H9 (cell line): ENCODE results near the gene CDK5RAP1. TPM values are rescaled to one million over a fixed set of nuclear protein-coding genes. Genes with fewer than 3 reads are reported as not detected.

Experiments
- DNase-seq: peaks from one replicate; pipeline ENCODE4 v3.0.0-alpha.2; 2017
- H2AFZ ChIP-seq: one replicate; pipeline ENCODE4 v1.6.1; 2013; ENCODE audit warnings: mild to moderate bottlenecking, low read length, control low read depth, moderate library complexity
- H2AK5ac ChIP-seq: 2 replicates; pipeline ENCODE4 v1.6.1; 2013; ENCODE audit warnings: low read length, control low read depth, mixed read lengths; ENCODE audit not compliant: insufficient read length
- H2BK120ac ChIP-seq: one replicate; pipeline ENCODE4 v1.6.1; 2013; ENCODE audit warnings: low read depth, mild to moderate bottlenecking, low read length, control low read depth, inconsistent platforms; ENCODE audit not compliant: poor library complexity, severe bottlenecking
- H2BK12ac ChIP-seq: 2 replicates; pipeline ENCODE4 v1.6.1; 2013; ENCODE audit warnings: low read length, control low read depth, mixed read lengths, low read depth; ENCODE audit not compliant: insufficient read length
- H2BK15ac ChIP-seq: 2 replicates; pipeline ENCODE4 v1.6.1; 2013; ENCODE audit warnings: low read depth, low read length, control low read depth
- H2BK20ac ChIP-seq: one replicate; pipeline ENCODE4 v1.6.1; 2013; ENCODE audit warnings: low read depth, mild to moderate bottlenecking, low read length, control low read depth, inconsistent platforms; ENCODE audit not compliant: poor library complexity, severe bottlenecking
- H2BK5ac ChIP-seq: 2 replicates; pipeline ENCODE4 v1.6.1; 2013; ENCODE audit warnings: low read length, control low read depth, mixed read lengths; ENCODE audit not compliant: insufficient read length
- H3K14ac ChIP-seq: 2 replicates; pipeline ENCODE4 v1.6.1; 2013; ENCODE audit warnings: low read length, control low read depth; ENCODE audit not compliant: insufficient read depth
- H3K18ac ChIP-seq: 2 replicates; pipeline ENCODE4 v1.6.1; 2013; ENCODE audit warnings: low read depth, mild to moderate bottlenecking, mixed read lengths, low read length, control low read depth; ENCODE audit not compliant: insufficient read length
- H3K23ac ChIP-seq: 2 replicates; pipeline ENCODE4 v1.6.1; 2013; ENCODE audit warnings: low read length, control low read depth, mixed read lengths, low read depth; ENCODE audit not compliant: insufficient read length
- H3K23me2 ChIP-seq: 2 replicates; pipeline ENCODE4 v1.6.1; 2013; ENCODE audit warnings: low read depth, mild to moderate bottlenecking, mixed read lengths, low read length, control low read depth; ENCODE audit not compliant: insufficient read length, poor library complexity, severe bottlenecking
- H3K27ac ChIP-seq: 2 replicates; pipeline ENCODE4 v1.5.1; 2013; ENCODE audit warnings: low read length, control low read depth, mixed read lengths, low read depth; ENCODE audit not compliant: insufficient read length
- H3K27me3 ChIP-seq: 2 replicates; pipeline ENCODE4 v1.6.1; 2013; ENCODE audit warnings: low read length, control low read depth, inconsistent platforms; ENCODE audit not compliant: insufficient read depth
- H3K4ac ChIP-seq: 2 replicates; pipeline ENCODE4 v1.6.1; 2013; ENCODE audit warnings: low read depth, mild to moderate bottlenecking, control low read depth, inconsistent platforms, low read length, moderate library complexity
- H3K4me1 ChIP-seq: 2 replicates; pipeline ENCODE4 v1.6.1; 2013; ENCODE audit warnings: low read length, control low read depth, inconsistent platforms; ENCODE audit not compliant: insufficient read depth
- H3K4me2 ChIP-seq: 2 replicates; pipeline ENCODE4 v1.6.1; 2013; ENCODE audit warnings: low read length, control low read depth, mixed read lengths; ENCODE audit not compliant: insufficient read length, insufficient read depth
- H3K56ac ChIP-seq: 2 replicates; pipeline ENCODE4 v1.6.1; 2013; ENCODE audit warnings: low read depth, mild to moderate bottlenecking, mixed read lengths, low read length, control low read depth; ENCODE audit not compliant: insufficient read length
- H3K79me1 ChIP-seq: 2 replicates; pipeline ENCODE4 v1.6.1; 2013; ENCODE audit warnings: low read depth, mild to moderate bottlenecking, moderate library complexity, low read length, control low read depth, inconsistent platforms; ENCODE audit not compliant: insufficient read depth, poor library complexity, severe bottlenecking
- H3K79me2 ChIP-seq: 2 replicates; pipeline ENCODE4 v1.6.1; 2013; ENCODE audit warnings: low read length, control low read depth, inconsistent platforms; ENCODE audit not compliant: insufficient read depth
- H3K9ac ChIP-seq: 2 replicates; pipeline ENCODE4 v1.6.1; 2013; ENCODE audit warnings: low read length, control low read depth, mixed read lengths; ENCODE audit not compliant: insufficient read length; ENCODE audit errors: extremely low read depth
- H3K9me3 ChIP-seq: one replicate; pipeline ENCODE4 v1.6.1; 2013; ENCODE audit warnings: low read depth, low read length, inconsistent platforms; ENCODE audit not compliant: control insufficient read depth
- H3T11ph ChIP-seq: one replicate; pipeline ENCODE4 v1.6.1; 2013; ENCODE audit warnings: mild to moderate bottlenecking, low read length, control low read depth, inconsistent platforms
- H4K20me1 ChIP-seq: one replicate; pipeline ENCODE4 v1.6.1; 2013; ENCODE audit not compliant: control insufficient read depth, insufficient read length, insufficient read depth
- H4K5ac ChIP-seq: 2 replicates; pipeline ENCODE4 v1.6.1; 2013; ENCODE audit warnings: low read depth, mild to moderate bottlenecking, mixed read lengths, low read length, control low read depth; ENCODE audit not compliant: insufficient read length
- H4K8ac ChIP-seq: replicated peaks from 2 replicates; pipeline ENCODE4 v1.6.1; 2013; ENCODE audit warnings: low read length, control low read depth, mixed read lengths, low read depth; ENCODE audit not compliant: insufficient read length
- H4K91ac ChIP-seq: 2 replicates; pipeline ENCODE4 v1.6.1; 2013; ENCODE audit warnings: low read depth, mild to moderate bottlenecking, moderate library complexity, mixed read lengths, low read length, control low read depth; ENCODE audit not compliant: insufficient read length
- H3K27ac Mint-ChIP-seq, 3 experiments: 2 replicates in 2 of 3; 3 replicates in 1 of 3; pipeline ENCODE4 v1.8.0; 2020 to 2021; ENCODE audit warnings: mixed read lengths in 3 of 3, mild to moderate bottlenecking in 1 of 3, moderate library complexity in 1 of 3
- H3K27me3 Mint-ChIP-seq: 2 replicates; pipeline ENCODE4 v1.8.0; 2021; ENCODE audit warnings: low read depth, mild to moderate bottlenecking, moderate library complexity, mixed read lengths
- H3K36me3 Mint-ChIP-seq, 3 experiments: 2 replicates in 2 of 3; 3 replicates in 1 of 3; pipeline ENCODE4 v1.8.0; 2020 to 2021; ENCODE audit warnings: low read depth in 3 of 3, mixed read lengths in 3 of 3; ENCODE audit not compliant: insufficient read depth in 1 of 3
- H3K4me1 Mint-ChIP-seq, 2 experiments: 2 replicates each; pipeline ENCODE4 v1.8.0; 2020; ENCODE audit warnings: mixed read lengths in 2 of 2
- H3K4me3 Mint-ChIP-seq, 2 experiments: 2 replicates in 1 of 2; 3 replicates in 1 of 2; pipeline ENCODE4 v1.8.0; 2020 to 2021; ENCODE audit warnings: mild to moderate bottlenecking in 2 of 2, mixed read lengths in 2 of 2, moderate library complexity in 1 of 2
- H3K9me3 Mint-ChIP-seq, 2 experiments: 2 replicates in 1 of 2; 3 replicates in 1 of 2; pipeline ENCODE4 v1.8.0; 2020; ENCODE audit warnings: mild to moderate bottlenecking in 2 of 2, mixed read lengths in 2 of 2, moderate library complexity in 1 of 2
- CTCF ChIP-seq: fragments of 200-600 bp; sonication (generic); conservative IDR thresholded peaks from 3 replicates; pipeline ENCODE4 v1.8.0; 2021; ENCODE audit warnings: antibody characterized with exemption, mild to moderate bottlenecking
- WGBS: extraction: QIAGEN DNeasy Blood & Tissue Kit; methylation state at CpG from one replicate; pipeline ENCODE4 v1.1.7; 2013; ENCODE audit warnings: missing lambda C conversion rate, low lambda C conversion rate, mixed read lengths; ENCODE audit not compliant: insufficient read length; ENCODE audit errors: extremely low coverage; 5-methylcytosine and 5-hydroxymethylcytosine counted together
- total RNA-seq: library from RNA; stranded (reverse); gene quantifications from 2 replicates; pipeline ENCODE4 v1.2.1, GENCODE V29; 2021

CDK5RAP1 gene
- total RNA-seq, 1 experiment from 2014 or later, result 66.4 TPM

- Histone ChIP-seq H2AFZ (no peak overlapping the region), H2BK15ac (no peak overlapping the region), H3K79me2 (no peaks in the 10 kb centered on the region), H2BK12ac (no peak overlapping the region), H3K18ac (no peak overlapping the region), H3K4me1 (no peaks in the 10 kb centered on the region), H3K14ac (no peak overlapping the region), H3K27ac (no peak overlapping the region), H3K23ac (no peak overlapping the region), H3K4ac (no peak overlapping the region), H4K91ac (no peak overlapping the region), H4K20me1 (no peaks in the 10 kb centered on the region), H3K23me2 (no peaks in the 10 kb centered on the region), H3K9ac (no peak overlapping the region), H3K9me3 (no peaks in the 10 kb centered on the region), H3K56ac (no peak overlapping the region), H3T11ph (no peak overlapping the region), H4K8ac (no peak overlapping the region), H2BK5ac (no peak overlapping the region), H3K4me2 (no peak overlapping the region), H2BK20ac (no peak overlapping the region), H3K27me3 (no peaks in the 10 kb centered on the region), H2BK120ac (no peak overlapping the region), H3K79me1 (no peaks in the 10 kb centered on the region), H2AK5ac (no peak overlapping the region), H4K5ac (no peak overlapping the region)
- H3K36me3 Mint-ChIP-seq, result no peaks in the 10 kb centered on the region
- WGBS, result no CpG with 5 or more reads among the region's 11 CpGs
- no peak for DNase-seq
- peaks cover 3% of the 10 kb centered on the region; the same call in 1 of the 2 replicates for H3K27me3 Mint-ChIP-seq
- H3K27ac Mint-ChIP-seq, result no peak overlapping the region
- H3K9me3 Mint-ChIP-seq, result peaks cover 0 to 3% of the 10 kb centered on the region in 2 experiments; a peak in 2 of 5 replicates
- TF ChIP-seq CTCF, result no peak
- no peaks in the 10 kb centered on the region; a peak in 1 of 4 replicates for H3K4me1 Mint-ChIP-seq
- H3K4me3 Mint-ChIP-seq, result no peak overlapping the region
Measured at GRCh38 chr20:33312583-33312982, 88.7 kb downstream of the CDK5RAP1 start.
